ENCODE measurements around the gene OR51E1.

OR51E1 gene

DNA sequence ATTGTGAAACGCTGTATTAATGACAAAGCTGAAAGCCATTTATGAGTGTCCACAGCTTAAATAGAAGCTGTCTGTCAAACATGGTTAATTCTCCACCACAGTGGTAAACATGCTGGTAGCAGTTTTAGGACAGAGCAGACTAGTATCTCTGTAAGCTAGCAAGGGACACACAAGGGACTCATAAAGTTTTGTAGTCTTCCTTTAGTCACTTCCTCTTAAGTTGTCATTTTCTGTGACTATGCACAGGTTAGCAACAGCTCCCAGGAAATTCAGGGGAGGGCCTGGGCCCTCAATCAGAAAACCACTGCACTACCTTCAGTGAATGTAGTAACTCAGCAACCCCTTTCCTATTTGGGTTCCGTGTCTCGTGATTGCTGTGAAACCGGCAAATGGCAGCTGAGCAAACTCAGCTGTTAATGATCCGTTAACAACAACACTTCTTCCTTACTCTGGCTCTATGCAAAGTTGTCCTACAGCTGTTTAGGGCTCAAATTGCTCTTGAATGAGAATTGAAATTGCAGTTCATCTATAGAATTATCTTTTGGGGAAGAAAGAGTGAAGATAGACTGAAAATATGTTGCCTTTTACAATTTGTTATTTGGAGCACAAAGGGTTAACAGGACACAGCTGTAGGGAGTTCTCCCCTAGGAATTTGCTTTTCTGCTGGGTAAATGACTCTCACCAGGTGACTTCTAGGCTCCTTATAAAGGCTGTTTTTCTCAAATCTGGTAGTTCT lies 60.4 kb downstream of the OR51E1 start, which contains the start of gene MMP26:
Gene MMP26, plus strand, starts transcription at position 731 of the 736 bp plus-strand sequence.
- no peaks in the 10 kb centered on the region for H3K36me3 ChIP-seq
- TF ChIP-seq, protein P1, sequence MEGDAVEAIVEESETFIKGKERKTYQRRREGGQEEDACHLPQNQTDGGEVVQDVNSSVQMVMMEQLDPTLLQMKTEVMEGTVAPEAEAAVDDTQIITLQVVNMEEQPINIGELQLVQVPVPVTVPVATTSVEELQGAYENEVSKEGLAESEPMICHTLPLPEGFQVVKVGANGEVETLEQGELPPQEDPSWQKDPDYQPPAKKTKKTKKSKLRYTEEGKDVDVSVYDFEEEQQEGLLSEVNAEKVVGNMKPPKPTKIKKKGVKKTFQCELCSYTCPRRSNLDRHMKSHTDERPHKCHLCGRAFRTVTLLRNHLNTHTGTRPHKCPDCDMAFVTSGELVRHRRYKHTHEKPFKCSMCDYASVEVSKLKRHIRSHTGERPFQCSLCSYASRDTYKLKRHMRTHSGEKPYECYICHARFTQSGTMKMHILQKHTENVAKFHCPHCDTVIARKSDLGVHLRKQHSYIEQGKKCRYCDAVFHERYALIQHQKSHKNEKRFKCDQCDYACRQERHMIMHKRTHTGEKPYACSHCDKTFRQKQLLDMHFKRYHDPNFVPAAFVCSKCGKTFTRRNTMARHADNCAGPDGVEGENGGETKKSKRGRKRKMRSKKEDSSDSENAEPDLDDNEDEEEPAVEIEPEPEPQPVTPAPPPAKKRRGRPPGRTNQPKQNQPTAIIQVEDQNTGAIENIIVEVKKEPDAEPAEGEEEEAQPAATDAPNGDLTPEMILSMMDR (IDR thresholded peaks at IDR 0.05; ENCODE audit: low read depth, low read length), result no peak
- no peak for DNase-seq
- no peaks in the 10 kb centered on the region for H3K9me3 ChIP-seq (ENCODE audit: severe bottlenecking)
- no peak within 1 kb of the TSS for H3K27ac ChIP-seq
- peaks cover 74% of the 10 kb centered on the region for H3K27me3 ChIP-seq (ENCODE audit: insufficient read depth, low read depth, severe bottlenecking)
- H3K4me3 ChIP-seq (ENCODE audit: low read depth, low read length), result no peak within 1 kb of the TSS

DNA sequence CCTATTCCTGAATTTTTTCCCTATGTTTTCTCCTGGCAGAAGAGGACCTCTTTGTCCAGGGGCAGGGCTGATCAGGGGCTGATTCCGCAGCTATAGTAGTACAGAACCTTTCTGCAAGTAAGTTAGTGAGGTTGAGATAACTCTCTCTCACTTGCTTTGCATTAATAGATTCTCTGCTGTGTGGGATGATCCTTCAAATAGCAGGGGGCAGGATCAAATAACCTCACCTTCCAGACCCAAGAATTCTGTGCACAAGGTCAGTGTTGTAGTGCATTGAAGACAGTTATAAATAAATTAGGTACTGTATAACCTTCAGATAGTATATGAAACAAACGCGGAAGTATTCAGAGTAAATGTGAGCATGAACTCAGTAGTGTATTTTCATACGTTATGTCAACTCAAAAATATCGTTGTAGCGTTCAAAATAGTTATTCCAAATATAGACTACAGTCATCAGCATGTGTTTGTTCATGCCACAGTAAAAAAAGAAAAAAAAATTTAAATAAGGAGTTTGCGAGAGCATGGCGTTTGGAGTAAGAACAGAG lies 61.1 kb downstream of the OR51E1 start:
- H3K9me3 ChIP-seq (ENCODE audit: severe bottlenecking), result no peaks in the 10 kb centered on the region
- no peak overlapping the region for H3K27ac ChIP-seq
- DNase-seq, result no peak
- TF ChIP-seq, protein P1 (IDR thresholded peaks at IDR 0.05; ENCODE audit: low read depth, low read length), result no peak
- no peak overlapping the region for H3K4me3 ChIP-seq (ENCODE audit: low read depth, low read length)
- no peaks in the 10 kb centered on the region for H3K36me3 ChIP-seq
- H3K27me3 ChIP-seq (ENCODE audit: insufficient read depth, low read depth, severe bottlenecking), result peaks cover 81% of the 10 kb centered on the region

Data from WERI-Rb-1 (cell line).